NB4 (cell line): ENCODE measurements around the gene DAAM1.

Experiments
- DNase-seq: peaks from one replicate; pipeline ENCODE4 v3.0.0; 2010; ENCODE audit warnings: low read depth
- H3K4me3 ChIP-seq: one replicate; pipeline ENCODE4 v1.5.1; 2011; ENCODE audit warnings: mild to moderate bottlenecking, low read depth, low read length, moderate library complexity
- CTCF ChIP-seq: IDR thresholded peaks from one replicate; pipeline ENCODE4 v1.5.1; 2012; ENCODE audit warnings: low read depth, low read length
- MAX ChIP-seq: IDR thresholded peaks from 2 replicates; pipeline ENCODE4 v1.6.1; 2011; ENCODE audit warnings: low read depth, low read length
- MYC ChIP-seq: IDR thresholded peaks from 2 replicates; pipeline ENCODE4 v1.6.1; 2011; ENCODE audit warnings: low read depth, low read length
- POLR2A ChIP-seq: IDR thresholded peaks from 2 replicates; pipeline ENCODE4 v1.6.1; 2011; ENCODE audit warnings: mild to moderate bottlenecking; ENCODE audit not compliant: insufficient read length; ENCODE audit errors: extremely low read depth

Gene DAAM1

GRCh38 chr14:59240356-59240755, 51.9 kb downstream of the DAAM1 start:
- TF ChIP-seq POLR2A: no peak
- no peak for TF ChIP-seq MAX
- no peak for TF ChIP-seq CTCF
- TF ChIP-seq MYC: no peak
- DNase-seq: no peak
- no peak overlapping the region for H3K4me3 ChIP-seq

GRCh38 chr14:59241121-59241520, 52.7 kb downstream of the DAAM1 start:
- no peak for DNase-seq
- no peak overlapping the region for H3K4me3 ChIP-seq
- no peak for TF ChIP-seq MAX
- no peak for TF ChIP-seq POLR2A
- TF ChIP-seq MYC: no peak
- TF ChIP-seq CTCF: no peak

- TF ChIP-seq MAX (no peak), CTCF (no peak), MYC (no peak), POLR2A (no peak)
- no peak for DNase-seq
- no peak overlapping the region for H3K4me3 ChIP-seq
These were observed 54.7 kb downstream of the DAAM1 start for GRCh38 chr14:59243174-59243573.

- TF ChIP-seq CTCF (no peak), MYC (no peak)
- DNase-seq: no peak
- H3K4me3 ChIP-seq: no peak overlapping the region
These were observed 56.1 kb downstream of the DAAM1 start for GRCh38 chr14:59244581-59244980.

GRCh38 chr14:59245809-59246295, 57.4 kb downstream of the DAAM1 start:
- TF ChIP-seq CTCF: no peak
- no peak for TF ChIP-seq POLR2A
- no peak for TF ChIP-seq MAX
- TF ChIP-seq MYC: no peak
- H3K4me3 ChIP-seq: no peak overlapping the region
- no peak for DNase-seq

GRCh38 chr14:59246566-59246965, 58.1 kb downstream of the DAAM1 start:
- no peak overlapping the region for H3K4me3 ChIP-seq
- no peak for DNase-seq
- TF ChIP-seq CTCF (no peak), MYC (no peak), MAX (no peak), POLR2A (no peak)
